Measurements from ENCODE around the gene INAFM2. TPM values are rescaled to one million over a fixed set of nuclear protein-coding genes. Genes with fewer than 3 reads are reported as not detected.

The INAFM2 gene
- total RNA-seq, 1 experiment from 2014 or later, result 8.8 TPM

GRCh38 chr15:40328176-40328575 lies 4.7 kb downstream of the INAFM2 start:
- no peak for DNase-seq (ENCODE audit: low read depth, low spot score)
- POLR2A ChIA-PET, result no interaction called here
- H3K79me2 ChIP-seq (ENCODE audit: insufficient read depth, low read length), result no peaks in the 10 kb centered on the region
- H4K20me1 ChIP-seq (ENCODE audit: insufficient read depth), result no peaks in the 10 kb centered on the region
- no peaks in the 10 kb centered on the region for H3K27me3 ChIP-seq (ENCODE audit: insufficient read depth, low read length)
- no peaks in the 10 kb centered on the region for H3K9me2 ChIP-seq (ENCODE audit: insufficient read depth)
- H3K27ac ChIP-seq (ENCODE audit: low read depth, low read length), result no peak overlapping the region
- intact Hi-C loops (cut with micrococcal nuclease), result no loop called here
- RAD21 ChIA-PET (ENCODE audit: low non-redundant PET in 1 of 2, low total read pairs in 2 of 2, uncharacterized antibody in 2 of 2, unreplicated experiment in 2 of 2), result no interaction called here
- CTCF ChIA-PET, result interaction anchor here (1.1 to 5.9 kb wide), 2 partner anchors 11 to 94 kb away, joined by 4 to 55 read pairs; partner anchors contain the start of gene CCDC9B
- H3K4me2 ChIP-seq (ENCODE audit: low read length), result no peak overlapping the region
- H3K9ac ChIP-seq (ENCODE audit: low read length), result no peak overlapping the region
- peaks cover 0 to 8% of the 10 kb centered on the region in 2 experiments; a peak in 1 of 4 replicates for H3K4me1 ChIP-seq (ENCODE audit: control insufficient read depth in 1 of 2, insufficient read depth in 2 of 2, low read length in 2 of 2)
- BruUV-seq (replicated peaks), result no TSS peak
- H3K4me3 ChIP-seq (replicated peaks in 1 of 2; ENCODE audit: low read depth in 1 of 2, low read length in 2 of 2), result no peak overlapping the region
- no peaks in the 10 kb centered on the region for H3K9me3 ChIP-seq (ENCODE audit: control insufficient read depth in 1 of 2, insufficient read depth in 1 of 2, low read depth in 1 of 2, low read length in 2 of 2)
- no peaks in the 10 kb centered on the region for H3K36me3 ChIP-seq (ENCODE audit: control insufficient read depth in 1 of 2, insufficient read depth in 2 of 2, low read length in 2 of 2)
- H2AFZ ChIP-seq (ENCODE audit: low read depth, low read length, poor library complexity, severe bottlenecking), result no peak overlapping the region
- ATAC-seq, result no peak
- TF ChIP-seq EGR1 (IDR thresholded peaks at IDR 0.05; ENCODE audit: low read depth) (no peak), FOSL1 (IDR thresholded peaks at IDR 0.05; ENCODE audit: low read depth) (no peak), SP1 (IDR thresholded peaks at IDR 0.05; ENCODE audit: low read depth) (no peak), ZBTB33 (IDR thresholded peaks at IDR 0.05; ENCODE audit: extremely low read depth, insufficient replicate concordance, low read length) (no peak)
- TF ChIP-seq, protein P1, sequence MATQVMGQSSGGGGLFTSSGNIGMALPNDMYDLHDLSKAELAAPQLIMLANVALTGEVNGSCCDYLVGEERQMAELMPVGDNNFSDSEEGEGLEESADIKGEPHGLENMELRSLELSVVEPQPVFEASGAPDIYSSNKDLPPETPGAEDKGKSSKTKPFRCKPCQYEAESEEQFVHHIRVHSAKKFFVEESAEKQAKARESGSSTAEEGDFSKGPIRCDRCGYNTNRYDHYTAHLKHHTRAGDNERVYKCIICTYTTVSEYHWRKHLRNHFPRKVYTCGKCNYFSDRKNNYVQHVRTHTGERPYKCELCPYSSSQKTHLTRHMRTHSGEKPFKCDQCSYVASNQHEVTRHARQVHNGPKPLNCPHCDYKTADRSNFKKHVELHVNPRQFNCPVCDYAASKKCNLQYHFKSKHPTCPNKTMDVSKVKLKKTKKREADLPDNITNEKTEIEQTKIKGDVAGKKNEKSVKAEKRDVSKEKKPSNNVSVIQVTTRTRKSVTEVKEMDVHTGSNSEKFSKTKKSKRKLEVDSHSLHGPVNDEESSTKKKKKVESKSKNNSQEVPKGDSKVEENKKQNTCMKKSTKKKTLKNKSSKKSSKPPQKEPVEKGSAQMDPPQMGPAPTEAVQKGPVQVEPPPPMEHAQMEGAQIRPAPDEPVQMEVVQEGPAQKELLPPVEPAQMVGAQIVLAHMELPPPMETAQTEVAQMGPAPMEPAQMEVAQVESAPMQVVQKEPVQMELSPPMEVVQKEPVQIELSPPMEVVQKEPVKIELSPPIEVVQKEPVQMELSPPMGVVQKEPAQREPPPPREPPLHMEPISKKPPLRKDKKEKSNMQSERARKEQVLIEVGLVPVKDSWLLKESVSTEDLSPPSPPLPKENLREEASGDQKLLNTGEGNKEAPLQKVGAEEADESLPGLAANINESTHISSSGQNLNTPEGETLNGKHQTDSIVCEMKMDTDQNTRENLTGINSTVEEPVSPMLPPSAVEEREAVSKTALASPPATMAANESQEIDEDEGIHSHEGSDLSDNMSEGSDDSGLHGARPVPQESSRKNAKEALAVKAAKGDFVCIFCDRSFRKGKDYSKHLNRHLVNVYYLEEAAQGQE (IDR thresholded peaks at IDR 0.05; ENCODE audit: low read depth), result no peak

All from HCT116 (cell line).